NCI-H1417 (cell line): ENCODE data around the gene FREY1.
A peak's percentile ranks its signal among the peaks of the same experiment; 100 is the strongest.

Source experiments
- DNase-seq, 3 experiments: peaks; one replicate each; lab custom pipeline; 2025; lab: John Stamatoyannopoulos, UW

FREY1 gene

GRCh38 chr11:45870706-45871105 lies 36.4 kb downstream of the FREY1 start:
- DNase-seq = no peak

DNA sequence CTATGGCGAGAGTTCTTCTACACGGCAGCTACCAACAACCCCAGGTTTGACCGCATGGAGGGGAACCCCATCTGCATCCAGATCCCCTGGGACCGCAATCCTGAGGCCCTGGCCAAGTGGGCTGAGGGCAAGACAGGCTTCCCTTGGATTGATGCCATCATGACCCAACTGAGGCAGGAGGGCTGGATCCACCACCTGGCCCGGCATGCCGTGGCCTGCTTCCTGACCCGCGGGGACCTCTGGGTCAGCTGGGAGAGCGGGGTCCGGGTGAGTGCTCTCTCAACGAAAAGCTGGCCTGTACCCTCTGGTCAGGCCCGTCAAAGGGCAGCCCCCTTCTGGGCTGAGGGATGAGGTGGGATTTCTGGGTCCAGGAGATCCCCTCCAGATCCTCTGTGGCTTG lies 37.5 kb downstream of the FREY1 start:
- DNase-seq = no peak

DNA sequence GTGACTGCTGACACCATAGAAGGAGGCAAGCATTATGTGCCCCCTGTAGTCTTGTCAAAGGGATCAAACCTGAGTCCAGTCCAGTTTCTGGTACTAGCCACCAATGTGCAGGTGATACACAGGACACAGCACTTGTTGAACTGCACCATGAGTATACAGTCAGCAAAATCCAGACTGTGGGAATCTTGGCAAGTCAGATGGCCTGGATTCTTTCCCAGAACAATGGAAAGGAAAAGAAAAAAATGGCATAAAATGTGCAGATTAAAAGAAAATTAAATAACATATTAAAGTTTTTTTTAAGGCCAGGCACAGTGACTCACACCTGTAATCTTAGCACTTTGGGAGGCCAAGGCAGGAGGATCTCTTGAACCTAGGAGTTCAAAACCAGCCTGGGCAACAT lies 43.0 kb downstream of the FREY1 start:
- no peak for DNase-seq

- DNase-seq = no peak
Observed at GRCh38 chr11:45860764-45861510, 46.1 kb downstream of the FREY1 start.

DNA sequence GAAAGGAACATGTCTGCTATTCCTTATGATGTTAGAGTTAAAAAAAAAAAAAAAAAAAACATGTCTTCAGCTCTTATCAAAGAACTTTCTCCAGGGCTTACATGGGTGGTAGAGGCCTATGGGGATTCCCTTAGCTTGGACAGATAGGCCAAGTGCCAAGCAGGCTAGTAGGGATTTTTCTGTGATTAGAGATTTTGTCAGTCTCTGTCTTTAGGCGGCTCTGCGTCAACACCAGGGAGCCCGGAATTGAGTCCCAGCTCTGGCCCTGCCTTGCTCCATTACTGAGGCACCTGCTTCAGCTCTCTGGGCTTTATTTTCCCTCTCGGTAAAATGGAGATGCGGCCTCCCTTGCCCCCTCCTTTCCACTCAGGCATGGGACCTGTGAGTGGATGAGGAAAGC lies 46.7 kb downstream of the FREY1 start:
- DNase-seq = no peak

GRCh38 chr11:45859661-45860140 lies 47.4 kb downstream of the FREY1 start:
- peak in 1 of 3 experiments; percentile 86 for DNase-seq

DNA sequence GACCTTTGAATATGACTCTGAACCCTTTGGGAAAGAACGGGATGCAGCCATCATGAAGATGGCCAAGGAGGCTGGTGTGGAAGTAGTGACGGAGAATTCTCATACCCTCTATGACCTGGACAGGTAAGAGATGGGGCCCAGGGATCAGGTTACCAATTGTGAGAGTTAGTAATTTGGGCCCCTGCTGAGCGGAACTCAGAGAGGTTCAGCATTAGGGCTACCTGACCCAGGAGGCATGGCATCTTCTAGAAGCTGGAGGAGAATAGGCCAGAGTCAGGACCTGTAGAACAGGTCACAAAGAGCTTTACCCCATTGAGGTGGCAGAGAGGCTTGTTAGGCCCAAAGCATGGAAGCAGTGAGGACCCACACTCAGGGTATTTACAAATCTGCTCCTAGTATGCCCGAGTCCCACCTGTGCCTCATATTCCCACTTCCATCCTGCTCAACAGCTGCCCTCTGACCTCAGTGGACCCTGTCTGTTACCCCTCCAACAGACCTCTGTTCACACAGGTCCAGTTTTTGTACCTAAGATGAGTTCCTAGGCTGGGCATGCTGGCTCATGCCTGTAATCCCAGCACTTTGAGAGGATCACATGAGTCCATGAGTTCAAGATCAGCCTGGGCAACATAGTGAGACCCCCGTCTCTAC lies 48.2 kb downstream of the FREY1 start:
- DNase-seq = no peak

- DNase-seq = peak in 1 of 3 experiments; percentile 13
Observed at GRCh38 chr11:45857961-45858474, 49.1 kb downstream of the FREY1 start.
